ENCODE data around the gene ZKSCAN1.
"Not testable (repeated sequence)": the region's sequence is repeated elsewhere in the genome, so short reads cannot be mapped to it uniquely, and the experiment has no call there.

The ZKSCAN1 gene

GRCh38 chr7:100003711-100004661 lies 11.4 kb upstream of the ZKSCAN1 start:
- peak; percentile 35 for DNase-seq (ENCODE audit: low read depth, low spot score)

DNA sequence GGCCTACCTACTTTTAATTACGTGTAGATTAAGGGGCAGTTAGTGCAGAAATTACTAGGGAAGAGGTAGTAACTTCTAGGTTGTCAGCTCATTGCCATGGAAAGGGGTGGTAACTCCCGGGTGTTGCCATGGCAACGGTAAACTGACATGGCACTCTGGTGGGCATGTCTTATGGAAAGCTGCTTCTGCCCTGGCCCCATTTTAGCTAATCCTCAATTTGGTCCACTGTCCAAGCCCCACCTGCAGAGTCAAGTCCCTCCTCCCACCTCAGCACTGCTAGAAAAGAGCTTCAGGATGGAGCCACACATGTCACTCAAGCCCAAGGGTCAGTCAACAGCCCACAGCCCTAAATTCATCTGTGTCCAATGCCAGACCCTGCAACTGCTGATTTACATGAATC lies 7.5 kb upstream of the ZKSCAN1 start:
- DNase-seq (ENCODE audit: low read depth, low spot score) = no peak

GRCh38 chr7:100008525-100008924 lies 6.9 kb upstream of the ZKSCAN1 start:
- no peak for DNase-seq (ENCODE audit: low read depth, low spot score)

GRCh38 chr7:100009952-100010351 lies 5.4 kb upstream of the ZKSCAN1 start:
- DNase-seq (ENCODE audit: low read depth, low spot score) = not testable (repeated sequence)

DNA sequence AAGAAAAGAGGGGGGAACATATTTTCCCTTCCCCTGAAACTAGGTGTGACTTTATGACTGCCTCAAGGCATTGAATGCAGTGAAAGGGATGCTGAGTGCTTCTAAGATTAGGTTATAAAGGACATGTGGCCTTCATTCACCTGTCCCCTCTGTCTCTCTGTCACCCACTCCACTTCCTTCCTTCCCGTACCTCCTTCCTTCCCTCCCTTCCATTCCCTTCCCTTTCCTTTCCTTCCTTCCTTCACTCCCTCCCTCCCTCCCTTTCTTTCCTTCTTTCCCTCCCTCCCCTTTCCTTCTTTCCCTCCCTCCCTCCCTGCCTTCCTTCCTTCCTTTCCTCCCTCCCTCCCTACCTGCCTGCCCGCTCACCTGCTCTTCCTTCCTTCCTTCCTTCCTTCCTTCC lies 4.5 kb upstream of the ZKSCAN1 start:
- DNase-seq (ENCODE audit: low read depth, low spot score) = no peak

- DNase-seq (ENCODE audit: low read depth, low spot score) = no peak
Observed at GRCh38 chr7:100011516-100011915, 3.9 kb upstream of the ZKSCAN1 start.

GRCh38 chr7:100012385-100013327 lies 2.7 kb upstream of the ZKSCAN1 start:
- not testable (repeated sequence) for DNase-seq (ENCODE audit: low read depth, low spot score)

DNA sequence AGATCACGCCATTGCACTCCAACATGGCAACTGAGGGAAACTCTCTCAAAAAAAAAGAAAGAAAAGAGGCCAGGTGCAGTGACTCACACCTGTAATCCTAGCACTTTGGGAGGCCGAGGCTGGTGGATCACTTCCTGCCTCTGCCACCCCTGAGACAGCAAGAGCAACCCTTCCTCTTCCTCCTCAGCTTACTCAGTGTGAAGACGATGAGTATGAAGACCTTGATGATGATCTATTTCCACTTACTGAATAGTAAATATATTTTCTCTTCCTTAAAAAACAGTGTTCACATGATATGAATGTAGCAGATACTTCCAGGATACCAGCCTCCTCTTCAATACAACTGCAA lies 2.1 kb upstream of the ZKSCAN1 start:
- no peak for DNase-seq (ENCODE audit: low read depth, low spot score)

DNA sequence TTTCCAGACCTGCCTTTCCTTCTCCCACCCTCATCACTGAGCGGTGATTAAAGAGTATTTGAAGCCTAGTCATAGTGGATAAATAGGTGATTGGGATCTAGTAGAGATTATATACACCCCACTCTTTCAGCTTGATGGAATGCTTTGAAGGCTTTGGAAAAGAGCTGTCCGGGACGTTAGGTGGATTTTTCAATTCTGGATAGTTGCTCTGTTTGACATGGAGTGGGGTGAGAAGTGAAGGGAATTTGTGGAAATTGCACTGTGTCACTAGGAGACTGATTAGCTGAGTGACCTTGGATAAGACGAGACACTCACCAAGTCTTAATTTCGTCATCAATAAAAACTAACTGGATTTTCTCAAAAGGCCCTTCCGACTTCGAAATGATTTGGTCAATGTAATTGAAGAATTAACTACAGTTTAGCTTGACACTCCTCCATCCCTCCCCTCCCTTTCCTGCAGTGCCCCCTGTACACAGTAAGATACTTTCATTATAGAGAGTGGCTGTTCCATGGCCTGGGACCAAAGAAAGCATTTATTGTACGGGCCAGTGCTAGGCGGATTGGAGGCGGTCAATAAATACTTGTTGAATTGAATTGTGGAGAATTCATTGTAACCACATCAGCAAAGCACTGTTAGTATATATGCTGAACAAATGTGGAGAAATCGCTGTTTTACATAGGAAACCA lies 962 bp downstream of the ZKSCAN1 start:
- DNase-seq (ENCODE audit: low read depth, low spot score) = no peak

- no peak for DNase-seq (ENCODE audit: low read depth, low spot score)
Observed at GRCh38 chr7:100017300-100017699, 1.9 kb downstream of the ZKSCAN1 start.

DNA sequence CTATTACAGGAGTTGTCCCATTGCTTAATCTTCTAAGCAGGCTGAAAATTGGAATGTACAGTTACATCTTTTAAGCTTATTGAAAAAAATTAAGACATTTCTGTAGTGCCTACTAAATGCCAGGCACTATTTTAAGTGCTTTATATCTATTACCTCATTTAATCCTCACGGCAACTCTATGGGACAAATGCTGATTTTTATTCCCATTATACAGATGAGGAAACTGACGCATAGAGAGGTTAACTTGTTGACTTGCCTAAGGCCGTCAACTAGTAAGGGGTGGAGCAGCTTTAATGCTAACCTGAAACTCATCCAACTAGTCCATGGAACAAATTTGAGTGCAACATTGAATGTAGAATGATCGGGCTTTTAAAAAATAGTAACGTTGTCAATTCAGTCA lies 2.5 kb downstream of the ZKSCAN1 start:
- DNase-seq (ENCODE audit: low read depth, low spot score) = no peak

GRCh38 chr7:100019908-100020307 lies 4.5 kb downstream of the ZKSCAN1 start:
- DNase-seq (ENCODE audit: low read depth, low spot score) = no peak

DNA sequence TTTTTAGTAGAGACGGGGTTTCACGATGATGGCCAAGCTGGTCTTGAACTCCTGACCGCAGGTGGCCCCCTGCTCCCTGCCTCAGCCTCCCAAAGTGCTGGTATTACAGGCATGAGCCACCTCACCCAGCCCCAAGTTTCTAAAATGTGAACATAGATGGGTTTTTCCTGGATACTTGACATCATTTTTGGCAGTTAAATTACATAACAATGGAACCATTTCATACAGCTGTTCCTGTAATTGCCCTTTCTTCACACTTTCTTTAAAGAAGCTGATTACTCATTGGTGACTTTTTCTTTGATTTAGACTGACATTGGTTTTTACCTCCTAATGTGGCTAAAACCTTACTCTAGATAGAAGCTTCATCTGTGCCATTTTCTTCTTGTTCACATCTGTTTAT lies 5.9 kb downstream of the ZKSCAN1 start:
- DNase-seq (ENCODE audit: low read depth, low spot score) = no peak

- DNase-seq (ENCODE audit: low read depth, low spot score) = no peak
Observed at GRCh38 chr7:100022621-100023020, 7.2 kb downstream of the ZKSCAN1 start.

GRCh38 chr7:100023526-100023925 lies 8.1 kb downstream of the ZKSCAN1 start:
- DNase-seq (ENCODE audit: low read depth, low spot score) = no peak

DNA sequence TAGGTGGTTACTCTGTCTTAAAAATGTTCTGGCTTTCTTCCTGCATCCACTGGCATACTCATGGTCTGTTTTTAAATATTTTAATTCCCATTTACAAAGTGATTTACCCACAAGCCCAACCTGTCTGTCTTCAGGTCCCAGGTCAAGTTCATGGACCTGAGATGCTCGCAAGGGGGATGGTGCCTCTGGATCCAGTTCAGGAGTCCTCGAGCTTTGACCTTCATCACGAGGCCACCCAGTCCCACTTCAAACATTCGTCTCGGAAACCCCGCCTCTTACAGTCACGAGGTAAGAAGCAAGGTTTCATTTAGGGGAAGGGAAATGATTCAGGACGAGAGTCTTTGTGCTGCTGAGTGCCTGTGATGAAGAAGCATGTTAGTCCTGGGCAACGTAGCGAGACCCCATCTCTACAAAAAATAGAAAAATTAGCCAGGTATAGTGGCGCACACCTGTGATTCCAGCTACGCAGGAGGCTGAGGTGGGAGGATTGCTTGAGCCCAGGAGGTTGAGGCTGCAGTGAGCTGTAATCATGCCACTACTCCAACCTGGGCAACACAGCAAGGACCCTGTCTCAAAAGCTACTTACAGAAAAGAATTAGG lies 8.7 kb downstream of the ZKSCAN1 start:
- DNase-seq (ENCODE audit: low read depth, low spot score) = no peak

DNA sequence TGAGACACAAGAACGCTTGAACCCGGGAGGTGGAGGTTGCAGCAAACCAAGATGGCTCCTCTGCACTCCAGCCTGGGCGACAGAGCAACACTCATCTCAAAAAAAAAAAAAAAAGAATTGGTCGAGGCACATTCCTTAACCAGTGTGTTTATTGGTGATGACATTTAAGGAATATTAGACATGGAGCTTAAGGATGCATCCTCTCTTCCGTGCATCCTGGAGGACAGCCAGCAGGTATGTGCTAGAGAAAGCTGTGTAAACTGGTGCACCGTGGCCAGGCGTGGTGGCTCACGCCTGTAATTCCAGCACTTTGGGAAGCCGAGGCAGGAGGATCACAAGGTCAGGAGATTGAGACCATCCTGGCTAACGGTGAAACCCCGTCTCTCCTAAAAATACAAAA lies 11.8 kb downstream of the ZKSCAN1 start:
- DNase-seq (ENCODE audit: low read depth, low spot score) = no peak

DNA sequence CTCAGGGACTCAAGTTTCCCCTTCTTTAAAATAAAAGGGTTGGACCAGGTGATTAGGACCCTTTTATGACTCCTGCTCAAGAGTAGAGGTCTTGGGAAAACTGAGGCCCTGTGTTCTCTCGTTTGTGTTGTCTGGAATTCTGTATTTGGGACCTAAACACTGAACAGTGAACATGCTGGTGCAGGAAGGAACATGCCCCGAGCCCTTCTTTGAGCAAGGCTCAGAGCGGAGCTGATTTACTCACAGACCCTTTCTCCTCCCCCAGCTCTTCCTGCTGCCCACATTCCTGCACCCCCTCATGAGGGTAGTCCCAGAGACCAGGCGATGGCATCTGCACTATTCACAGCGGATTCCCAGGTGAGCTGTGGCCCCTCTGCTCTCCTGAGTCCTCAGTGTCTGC lies 14.2 kb downstream of the ZKSCAN1 start:
- DNase-seq (ENCODE audit: low read depth, low spot score) = no peak

DNA sequence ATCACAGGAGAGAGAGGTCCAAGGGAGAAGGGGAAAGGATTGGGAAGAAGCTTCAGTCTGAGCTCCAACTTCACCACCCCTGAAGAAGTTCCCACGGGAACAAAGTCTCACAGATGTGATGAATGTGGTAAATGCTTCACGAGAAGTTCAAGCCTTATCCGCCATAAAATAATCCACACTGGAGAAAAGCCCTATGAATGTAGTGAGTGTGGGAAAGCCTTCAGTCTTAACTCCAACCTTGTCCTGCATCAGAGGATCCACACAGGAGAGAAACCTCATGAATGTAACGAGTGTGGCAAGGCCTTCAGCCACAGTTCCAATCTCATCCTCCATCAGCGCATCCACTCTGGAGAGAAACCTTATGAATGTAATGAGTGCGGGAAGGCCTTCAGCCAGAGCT lies 18.1 kb downstream of the ZKSCAN1 start:
- DNase-seq (ENCODE audit: low read depth, low spot score) = no peak

DNA sequence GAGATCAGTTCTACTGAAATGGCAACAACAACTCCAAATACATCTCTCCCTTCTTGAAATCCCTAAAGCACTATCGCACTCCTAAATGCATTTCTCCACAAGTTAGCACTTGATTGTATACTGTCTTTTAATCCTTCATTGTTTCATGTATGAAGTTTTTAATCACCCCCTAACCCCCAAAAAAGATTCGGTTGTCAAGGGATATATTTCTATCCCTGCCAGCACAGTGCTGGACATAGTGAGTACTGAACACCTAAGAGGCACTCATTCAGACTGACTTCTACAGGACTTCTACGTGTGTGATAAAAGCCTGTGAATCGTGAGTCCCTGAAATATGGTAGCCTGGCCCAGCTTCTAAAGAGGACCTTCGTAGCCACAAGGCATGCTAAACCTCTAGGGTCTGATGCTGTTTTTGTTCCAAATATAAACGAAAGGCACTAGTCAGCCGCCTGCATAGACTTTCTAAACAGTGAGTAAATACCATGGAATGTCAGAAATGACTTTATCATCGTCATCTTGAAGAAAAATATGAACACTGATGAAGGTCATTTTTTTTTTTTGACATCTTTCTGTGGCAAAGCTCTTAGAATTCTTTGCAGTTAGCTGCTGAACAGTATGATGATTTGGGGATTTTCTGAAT lies 19.6 kb downstream of the ZKSCAN1 start:
- peak; percentile 52 for DNase-seq (ENCODE audit: low read depth, low spot score)

DNA sequence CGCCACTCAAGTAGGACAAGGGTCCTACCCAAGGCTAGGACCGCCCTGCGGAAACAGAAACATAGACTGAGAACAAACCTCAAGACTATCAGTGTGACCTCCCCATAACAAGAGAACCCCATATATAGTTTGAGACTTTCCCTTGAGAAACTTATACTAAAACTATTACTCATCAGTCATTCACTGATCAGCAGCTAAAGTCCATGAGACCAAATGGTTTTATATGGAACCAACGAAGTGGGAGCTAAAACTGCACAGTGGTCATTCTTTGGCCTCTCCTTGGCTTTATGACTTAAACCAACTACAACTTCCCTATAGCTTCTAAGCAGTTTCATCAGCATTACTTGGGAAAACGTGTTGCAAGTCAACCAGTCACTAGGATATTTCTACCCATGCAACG lies 20.5 kb downstream of the ZKSCAN1 start:
- no peak for DNase-seq (ENCODE audit: low read depth, low spot score)

All from smooth muscle cell of the brain vasculature (primary cell).